NCI-H2171 (cell line): ENCODE data around the gene WASF2.
"Not testable (repeated sequence)": the region's sequence is repeated elsewhere in the genome, so short reads cannot be mapped to it uniquely, and the experiment has no call there.

Source experiments
- DNase-seq: peaks from one replicate; lab custom pipeline; 2025; lab: John Stamatoyannopoulos, UW

Gene WASF2

DNA sequence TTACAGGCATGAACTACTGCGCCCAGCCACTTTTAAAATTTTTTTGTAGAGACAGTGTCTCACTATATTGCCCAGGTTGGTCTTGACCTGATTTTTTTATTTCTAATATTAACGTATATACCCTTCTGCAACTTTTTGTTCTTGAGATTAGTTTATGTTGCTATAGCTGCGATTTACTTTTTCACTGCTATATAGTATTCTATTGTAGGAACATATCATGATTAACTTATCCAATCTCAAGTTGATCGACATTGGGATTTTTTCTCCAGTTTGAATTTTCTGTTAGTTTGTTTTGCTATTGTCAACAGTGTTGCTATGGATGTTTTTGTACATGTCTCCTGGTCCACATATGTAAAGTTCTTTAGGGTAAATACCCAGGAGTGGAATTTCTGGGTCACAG is 35.4 kb downstream of the WASF2 start:
- DNase-seq = no peak

DNA sequence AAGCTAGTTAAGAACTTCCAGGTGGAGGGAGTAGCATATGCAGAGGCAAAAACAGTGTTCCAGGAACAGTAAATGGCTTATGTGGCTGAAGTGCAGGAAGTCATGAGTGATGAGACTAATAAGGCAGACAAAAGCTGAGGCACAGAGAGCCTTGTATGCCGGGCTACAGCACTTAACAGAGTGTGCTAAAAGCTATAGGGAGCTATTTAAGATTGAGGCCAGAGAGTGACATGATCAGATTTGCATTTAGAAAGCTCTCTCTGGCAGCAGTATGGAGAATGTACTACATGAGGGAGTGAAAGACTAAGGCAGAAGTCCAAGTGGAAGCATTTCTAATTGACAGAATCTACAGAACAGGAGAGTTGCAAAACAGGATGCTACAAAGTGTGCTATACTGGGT is 38.6 kb downstream of the WASF2 start:
- no peak for DNase-seq

DNA sequence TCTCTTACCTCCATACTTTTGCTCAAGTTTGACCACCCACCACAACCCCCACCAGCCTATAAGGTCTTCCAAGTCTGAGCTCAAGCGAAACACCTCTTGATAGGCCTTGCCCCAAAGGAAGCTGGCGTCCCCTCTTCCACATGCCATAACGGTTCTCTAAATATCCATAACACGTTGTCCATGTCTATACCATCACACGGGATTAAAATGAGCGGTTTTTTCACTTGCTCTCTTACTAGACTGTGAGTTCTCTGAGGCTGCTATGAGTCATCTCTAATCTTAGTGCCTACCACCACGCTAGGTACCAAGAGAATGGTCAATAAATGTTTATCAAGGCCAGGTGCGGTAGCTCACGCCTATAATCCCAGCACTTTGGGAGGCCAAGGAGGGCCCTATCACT is 41.0 kb downstream of the WASF2 start:
- DNase-seq = no peak

DNA sequence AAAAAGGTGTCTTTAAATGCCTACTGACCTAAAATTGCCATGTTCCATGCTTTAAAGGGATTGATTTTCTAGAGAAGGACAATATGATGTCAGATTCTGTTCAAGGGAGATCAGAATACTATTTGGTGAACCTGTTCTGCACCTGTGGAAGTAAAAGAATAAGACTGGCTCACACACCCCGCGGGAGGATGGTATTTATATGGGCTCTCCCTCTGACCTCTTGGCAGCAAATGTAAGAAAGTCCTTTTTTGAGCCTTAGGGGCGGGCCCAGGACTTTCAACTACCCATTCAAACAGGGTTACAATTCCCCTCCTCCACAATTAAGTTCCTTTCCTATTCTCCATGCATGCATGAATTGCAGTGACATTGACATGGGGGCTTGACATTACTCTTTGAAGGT is 42.1 kb downstream of the WASF2 start:
- no peak for DNase-seq

DNA sequence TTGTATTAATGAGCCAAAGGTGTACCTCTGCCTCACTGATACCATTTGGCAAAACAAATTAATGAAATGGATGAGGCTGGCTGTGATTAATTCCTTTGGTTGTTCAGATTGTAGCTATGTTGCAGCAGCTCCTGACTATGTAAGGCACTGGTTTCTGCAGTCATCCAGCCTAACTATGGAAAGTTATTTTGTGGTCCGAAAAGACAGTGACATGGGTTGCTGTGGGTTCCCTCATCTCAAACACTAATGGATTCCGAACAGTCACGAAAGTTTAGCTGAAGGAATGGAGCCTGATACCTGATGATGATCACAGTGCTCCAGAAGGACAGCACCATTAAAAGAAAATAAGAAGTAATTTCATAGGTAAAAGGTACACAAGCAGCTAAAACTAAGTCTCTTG is 42.6 kb downstream of the WASF2 start:
- DNase-seq = no peak

DNA sequence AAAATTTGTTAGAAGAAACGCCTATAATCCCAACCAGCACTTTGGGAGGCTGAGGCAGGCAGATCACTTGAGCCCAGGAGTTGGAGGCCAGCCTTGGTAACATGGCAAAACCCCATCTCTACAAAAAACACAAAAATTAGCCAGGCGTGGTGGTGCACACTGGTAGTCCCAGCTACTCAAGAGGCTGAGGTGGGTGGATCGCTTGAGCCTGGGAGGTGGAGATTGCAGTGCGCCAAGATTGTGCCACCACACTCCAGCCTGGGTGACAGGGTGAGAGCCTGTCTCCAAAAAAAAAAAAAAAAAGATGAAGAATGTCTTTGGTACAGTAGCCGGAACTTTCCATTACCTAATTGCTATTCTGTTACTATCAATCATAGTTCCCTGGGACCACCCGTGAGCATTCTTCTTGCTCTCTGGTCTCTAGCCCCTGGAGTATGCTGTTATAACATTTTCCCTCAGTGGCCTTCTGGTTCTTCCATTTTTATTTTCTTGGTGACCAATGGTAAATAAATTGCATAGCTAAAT is 43.4 kb downstream of the WASF2 start:
- DNase-seq = no peak

DNA sequence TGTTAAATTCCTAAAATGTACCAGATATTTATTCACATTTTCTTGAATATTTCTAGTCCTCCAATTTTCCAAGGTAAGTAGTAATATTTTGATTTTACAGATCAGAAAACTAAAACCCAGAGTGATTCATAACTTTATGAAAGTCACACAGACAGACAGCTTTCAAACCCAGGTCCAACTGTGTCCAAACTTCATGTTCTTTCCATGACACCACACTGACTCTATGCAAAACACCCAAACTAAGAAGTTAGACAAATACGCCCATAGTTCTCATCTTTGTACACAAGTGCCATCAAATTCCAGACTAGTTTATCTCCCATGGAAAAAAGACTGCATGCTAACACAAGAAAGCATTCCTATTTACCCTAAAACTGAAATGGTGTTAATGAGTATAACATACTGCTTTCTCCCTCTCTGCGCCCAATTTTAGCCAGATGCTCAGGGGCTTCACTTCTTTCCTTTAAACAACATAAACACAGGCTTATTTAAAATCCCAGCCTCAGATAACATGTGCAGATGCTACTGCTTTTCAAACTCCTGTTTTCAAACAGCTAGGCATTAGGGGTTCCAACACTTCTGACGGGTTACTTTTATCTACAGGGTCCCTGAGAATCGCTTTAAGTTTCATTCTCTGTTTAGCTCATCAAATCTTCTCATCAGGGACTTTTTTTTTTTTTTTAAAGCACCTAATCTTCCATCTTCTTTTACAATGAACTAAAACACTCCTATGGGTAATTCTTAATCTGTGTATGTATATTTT is 44.6 kb downstream of the WASF2 start:
- DNase-seq = no peak

DNA sequence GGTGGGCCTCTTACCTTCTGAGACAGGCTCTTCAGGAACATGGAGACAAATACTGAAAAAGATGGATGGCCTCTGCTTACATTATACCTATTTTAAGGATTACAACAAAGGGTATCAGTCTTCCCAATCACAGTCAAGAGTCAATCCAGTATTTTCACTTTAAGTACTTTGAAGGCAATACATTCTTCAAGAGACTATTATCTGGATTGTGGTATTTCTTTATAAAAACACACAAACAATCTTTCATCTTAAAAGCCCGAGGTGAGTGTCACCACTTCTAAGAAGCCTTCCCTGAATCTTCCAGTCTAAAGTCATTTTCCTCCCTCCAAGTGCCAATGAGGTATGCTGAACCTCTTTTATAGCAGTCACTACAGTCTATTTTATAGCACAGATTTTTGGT is 45.3 kb downstream of the WASF2 start:
- no peak for DNase-seq

DNA sequence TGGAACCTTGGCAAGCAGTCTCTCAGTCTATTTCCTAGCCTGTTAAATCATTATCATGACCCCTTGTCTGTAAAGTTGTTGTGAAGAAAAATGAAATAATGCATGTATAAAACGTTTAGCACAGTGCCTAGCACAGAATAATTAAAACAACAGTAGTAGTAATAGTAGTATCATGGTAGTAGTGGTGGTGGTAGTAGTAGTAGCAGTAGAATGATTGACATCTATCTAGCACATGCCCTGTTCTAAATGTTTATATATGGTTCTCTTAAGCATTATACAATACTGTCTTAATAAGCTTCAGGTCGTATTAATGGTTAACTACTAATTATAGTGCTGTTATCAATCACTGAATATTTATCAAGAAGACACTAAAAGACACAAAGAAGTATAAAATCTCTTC is 50.8 kb downstream of the WASF2 start:
- no peak for DNase-seq

DNA sequence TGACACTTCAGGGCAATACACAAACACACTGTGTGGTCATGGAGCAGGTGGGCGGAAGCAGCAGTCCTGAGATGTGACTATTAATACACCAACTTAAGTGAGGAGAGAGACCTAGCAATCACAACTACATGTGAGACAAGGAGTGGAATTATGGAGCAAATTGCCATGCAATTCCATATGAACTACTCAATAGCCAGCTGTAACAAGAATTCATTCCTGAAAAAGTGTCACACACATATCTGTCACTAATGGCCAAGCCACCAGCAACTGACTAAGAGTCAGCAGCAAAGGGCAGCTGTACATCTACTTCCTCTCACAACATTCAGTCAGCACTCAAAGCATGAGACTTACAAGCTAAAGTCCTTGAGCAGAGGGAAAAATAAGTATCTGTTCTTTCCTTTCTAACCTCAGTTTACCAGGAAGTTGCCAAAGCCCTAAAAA is 51.3 kb downstream of the WASF2 start:
- DNase-seq = no peak

DNA sequence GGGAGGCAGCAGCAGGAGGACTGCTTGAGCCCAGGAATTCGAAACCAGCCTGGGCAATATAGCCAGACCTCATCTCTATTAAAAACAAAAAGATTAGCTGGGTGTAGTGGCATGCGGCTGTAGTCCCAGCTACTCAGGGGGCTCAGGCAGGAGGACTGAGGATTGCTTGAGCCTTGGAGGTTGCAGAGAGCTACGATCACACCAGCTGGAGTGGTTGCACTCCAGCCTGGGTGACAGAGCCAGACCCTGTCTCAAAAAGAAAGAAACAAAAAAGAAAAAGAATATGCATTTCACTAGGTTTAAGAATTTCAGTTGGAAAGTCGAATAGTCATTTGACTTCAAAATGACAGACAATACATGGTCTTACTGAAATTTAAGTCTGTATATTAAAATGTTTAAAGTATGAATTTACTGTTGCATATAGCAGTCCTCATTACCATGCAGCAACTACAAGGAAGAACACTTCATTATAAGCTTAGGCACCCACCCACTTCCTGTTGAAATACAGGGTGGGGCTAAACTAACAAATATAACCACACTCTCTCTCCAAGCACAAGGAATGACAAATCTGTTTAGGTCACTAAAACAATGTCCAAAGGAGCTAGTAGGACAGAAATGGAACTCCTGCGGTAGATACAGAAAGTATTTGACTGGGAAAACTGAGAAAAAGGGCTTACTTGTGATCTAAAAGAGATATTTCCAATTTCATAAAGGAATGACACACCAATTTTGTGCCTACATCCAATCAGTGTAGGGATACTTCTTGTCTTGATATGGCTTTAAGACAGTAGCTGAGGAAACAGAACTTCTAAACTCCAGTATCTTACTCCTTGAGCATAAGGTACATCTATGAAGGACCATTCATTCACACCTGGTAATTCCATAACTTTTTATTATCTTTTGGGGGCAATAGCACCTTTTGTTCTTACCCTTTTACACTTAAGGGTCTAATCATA is 53.5 kb downstream of the WASF2 start:
- DNase-seq = no peak

DNA sequence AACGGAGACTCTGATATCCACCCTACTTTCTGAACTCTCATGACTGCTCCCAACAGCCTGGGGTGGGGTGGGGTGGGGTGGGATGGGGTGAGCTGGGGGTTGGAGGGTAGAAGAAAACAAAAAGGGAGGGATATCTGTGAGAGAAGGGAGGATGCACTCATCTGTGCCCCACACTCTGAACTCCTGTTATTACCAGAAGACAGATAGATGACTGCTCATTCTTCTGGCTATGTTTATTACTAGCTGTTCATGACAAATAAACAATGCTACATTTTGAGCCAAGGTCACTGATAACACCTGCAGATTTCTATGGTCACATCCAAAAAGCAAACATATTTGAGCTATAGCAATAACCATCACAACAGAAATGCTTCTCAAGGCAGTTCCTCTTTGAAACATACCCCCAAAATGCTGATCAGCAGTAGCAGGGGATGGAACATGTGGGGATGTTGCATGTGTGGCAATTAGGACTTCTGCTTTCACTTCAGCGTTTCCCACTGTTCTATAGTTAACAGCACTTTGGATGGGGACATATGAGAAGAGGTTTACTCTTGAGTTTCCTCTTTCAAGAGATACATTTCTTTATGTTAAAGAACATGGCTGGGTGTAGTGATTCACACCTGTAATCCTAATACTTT is 54.3 kb downstream of the WASF2 start:
- DNase-seq = no peak

DNA sequence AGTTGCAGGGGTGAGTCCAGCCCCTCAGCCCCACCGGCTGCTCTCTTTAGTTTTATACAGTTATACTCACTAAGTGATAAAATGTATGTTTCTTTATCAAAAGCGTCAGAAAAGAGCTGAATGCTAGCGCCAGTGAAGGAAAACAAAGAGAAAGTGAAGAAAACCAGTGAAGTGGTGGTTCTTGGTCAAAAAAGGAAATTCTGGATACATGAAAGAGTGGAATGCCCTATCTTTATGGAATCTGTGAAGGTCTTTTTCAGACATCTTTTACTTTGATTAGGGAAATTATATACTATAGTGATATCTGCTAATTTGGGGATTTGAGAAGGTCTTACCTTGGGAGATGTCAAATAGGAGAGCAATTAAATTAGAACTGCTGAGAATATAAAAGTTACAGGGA is 56.3 kb downstream of the WASF2 start:
- no peak for DNase-seq

DNA sequence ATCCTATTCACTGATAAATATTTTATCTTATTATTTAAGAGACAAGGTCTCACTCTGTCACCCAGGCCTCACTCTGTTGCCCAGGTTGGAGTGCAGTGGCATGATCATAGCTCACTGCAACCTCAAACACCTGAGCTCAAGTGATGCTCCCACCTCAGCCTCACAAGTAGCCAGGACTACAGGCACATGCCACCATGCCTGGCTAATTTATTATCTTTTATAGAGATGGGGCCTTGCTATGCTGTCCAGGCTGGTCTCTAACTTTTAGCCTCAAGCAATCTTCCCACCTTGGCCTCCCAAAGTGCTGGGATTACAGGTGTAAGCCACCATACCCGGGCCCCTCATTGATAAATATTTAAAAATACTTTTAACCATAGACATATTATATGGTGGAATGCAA is 57.2 kb downstream of the WASF2 start:
- DNase-seq = not testable (repeated sequence)

DNA sequence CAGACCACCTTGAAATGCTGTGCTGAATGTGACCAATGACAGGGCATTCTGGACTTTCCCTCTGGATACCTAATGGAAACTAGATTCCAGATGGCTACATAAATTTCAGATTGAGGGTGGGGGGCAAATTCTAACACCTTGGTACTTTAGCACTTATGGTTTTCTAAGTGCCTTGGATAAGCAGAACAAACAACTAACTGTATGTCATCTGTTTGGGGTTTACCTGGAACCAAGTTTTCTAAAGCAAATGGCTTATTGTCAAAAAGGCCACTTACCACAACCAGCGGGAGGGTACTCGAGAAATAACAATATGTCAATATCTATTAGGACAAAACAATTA is 58.4 kb downstream of the WASF2 start:
- no peak for DNase-seq

DNA sequence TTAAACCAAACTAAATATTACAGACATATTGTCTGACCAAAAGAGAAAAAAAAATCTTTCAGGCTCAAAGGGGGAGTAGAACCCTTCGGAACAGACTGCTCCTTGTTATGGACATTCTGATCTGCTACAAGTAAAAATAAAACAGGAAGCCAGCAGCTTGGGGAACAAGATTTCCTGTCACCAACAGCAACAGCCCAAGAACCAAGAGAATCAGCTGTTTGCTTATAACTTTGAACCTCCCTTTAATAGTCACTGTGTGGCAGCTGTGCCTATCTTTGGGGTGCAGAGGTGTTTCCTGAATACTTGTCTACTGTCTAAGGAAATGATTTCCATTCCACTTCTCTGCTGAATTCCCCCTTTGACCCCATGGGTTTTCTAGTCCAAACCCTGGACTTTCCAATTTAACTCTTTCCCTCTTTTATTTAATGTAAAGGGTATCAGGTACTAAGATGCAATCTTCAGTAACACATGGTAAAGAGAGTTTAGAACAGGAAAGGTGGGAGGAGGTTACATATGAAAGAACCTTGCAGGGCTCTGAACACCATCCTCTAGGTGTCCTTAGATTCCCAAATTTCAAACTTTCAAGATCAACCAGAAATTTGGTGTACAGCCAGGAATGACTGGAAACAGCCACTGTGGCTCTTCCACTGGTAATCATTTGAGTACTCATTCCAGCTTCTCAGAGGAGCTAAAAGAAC is 58.9 kb downstream of the WASF2 start:
- DNase-seq = no peak

DNA sequence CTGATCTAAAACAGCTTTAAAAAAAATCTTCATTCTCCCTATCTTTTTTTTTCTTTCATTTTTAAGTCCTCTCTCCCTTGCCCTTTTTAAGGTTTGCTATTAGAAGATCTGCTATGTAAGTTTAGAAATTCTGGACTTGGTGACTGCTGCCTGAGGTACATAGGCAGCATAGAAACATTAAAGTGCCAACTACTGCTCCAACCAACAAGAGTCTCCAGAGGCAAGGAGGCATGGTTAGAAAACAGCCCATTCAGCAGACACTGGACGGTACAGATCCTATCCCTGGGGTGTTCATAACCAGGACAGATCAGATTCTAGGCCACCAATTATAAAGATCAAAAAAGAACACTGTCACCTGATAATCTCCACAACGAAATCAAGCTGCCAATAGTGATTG is 60.9 kb downstream of the WASF2 start:
- no peak for DNase-seq

DNA sequence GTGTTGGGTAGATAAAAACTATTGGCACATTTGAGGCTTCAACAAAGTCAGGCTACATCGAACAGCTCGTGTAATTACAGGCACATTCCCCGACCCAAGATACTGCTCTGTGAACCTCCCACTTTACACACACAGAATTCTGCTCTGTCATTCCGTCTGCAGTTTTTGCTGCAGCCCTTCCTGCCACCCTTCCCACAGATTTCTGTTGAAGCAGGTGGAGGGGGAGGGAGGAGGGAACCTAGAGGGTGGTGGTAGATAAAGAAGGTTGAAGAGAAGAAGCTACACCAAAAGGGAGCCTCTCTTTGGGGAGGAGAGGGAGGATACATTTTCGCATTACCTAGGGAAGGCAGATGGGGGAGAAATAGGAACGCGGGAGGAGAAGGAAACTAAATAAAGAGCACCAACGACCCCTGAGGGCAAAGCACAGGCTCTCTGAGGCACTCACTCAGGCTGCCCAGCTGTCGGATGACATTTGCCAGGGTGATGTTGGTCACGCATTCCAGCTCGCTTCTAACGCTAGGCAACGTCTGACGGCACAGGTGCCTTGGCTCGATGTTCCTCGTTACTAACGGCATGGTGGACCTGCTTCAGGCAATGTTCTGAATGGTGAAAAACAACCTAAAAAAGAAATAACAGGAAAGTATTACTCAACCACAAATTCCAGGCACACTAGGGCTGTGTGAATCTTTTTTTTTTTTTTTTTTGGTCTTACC is 61.5 kb downstream of the WASF2 start:
- peak; percentile 55 for DNase-seq

DNA sequence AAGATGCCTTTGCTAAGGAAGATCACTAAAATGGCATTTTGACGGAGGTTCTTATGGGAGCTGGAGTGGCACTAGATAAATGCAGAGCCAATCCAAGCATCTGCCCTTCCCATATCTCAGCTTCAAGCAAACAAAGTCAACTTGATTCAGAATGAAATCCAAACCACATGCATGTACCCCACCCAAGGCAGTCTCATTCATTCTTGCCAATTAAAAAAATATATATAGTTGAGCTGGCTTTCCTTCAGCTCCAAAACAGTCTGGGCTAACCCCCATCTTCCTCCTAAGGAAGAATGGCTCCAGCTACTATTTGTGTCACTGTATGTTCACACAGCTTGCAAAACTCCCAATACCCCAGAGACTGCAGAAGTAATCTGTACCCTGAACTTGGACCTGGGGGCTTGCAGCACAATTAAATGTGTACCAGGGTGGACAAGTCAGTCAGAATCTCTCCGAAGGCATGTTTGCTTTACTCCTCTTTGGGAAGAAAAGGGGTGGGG is 62.1 kb downstream of the WASF2 start:
- no peak for DNase-seq

DNA sequence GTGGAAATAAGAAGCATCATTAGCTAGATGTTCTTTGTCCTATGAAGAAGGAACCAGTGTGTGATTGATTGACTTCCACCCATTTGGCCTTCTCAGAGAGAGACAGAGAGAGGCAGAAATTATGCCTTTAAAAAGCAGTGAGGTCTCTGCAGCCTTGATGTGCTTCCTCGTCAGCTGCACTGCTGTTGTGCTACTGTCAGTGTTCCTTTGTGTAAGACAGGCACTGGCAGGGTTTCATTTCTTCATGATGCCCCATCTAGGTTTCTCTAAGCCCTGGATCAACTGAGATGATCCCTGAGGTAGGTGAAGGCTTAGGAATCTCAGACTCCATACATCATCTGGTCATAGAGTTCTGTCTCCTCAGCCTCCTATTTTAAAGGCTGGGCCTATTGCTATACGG is 62.6 kb downstream of the WASF2 start:
- no peak for DNase-seq

DNA sequence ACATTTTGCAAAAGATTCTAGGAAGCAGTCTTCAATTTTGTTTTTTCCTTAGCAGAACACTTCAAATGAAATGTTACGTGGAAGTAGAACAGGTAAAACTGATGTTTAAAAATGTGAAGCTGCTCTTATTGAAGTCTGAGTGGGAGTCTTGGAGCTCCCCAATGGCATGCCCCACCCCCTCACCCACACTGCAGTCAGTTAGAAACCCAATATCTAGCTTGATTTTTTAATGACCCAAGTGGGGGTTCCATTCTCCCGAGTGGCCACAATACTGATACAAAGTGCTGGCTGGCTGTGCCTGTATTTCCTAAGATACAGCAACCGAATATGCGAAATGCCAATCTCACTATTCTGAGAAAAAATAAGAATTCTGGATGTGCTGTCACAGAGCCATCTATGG is 66.3 kb downstream of the WASF2 start:
- DNase-seq = no peak
